IPS-NIHi7 (cell line): ENCODE data around the gene C1orf74.
A peak's percentile ranks its signal among the peaks of the same experiment; 100 is the strongest.
"Not testable (repeated sequence)": the region's sequence is repeated elsewhere in the genome, so short reads cannot be mapped to it uniquely, and the experiment has no call there.

Source experiments
- DNase-seq: peaks from one replicate; pipeline ENCODE4 v3.0.0; 2012; ENCODE audit warnings: mixed read lengths; ENCODE audit errors: extremely low spot score

Gene C1orf74

GRCh38 chr1:209805875-209806760 is 21.8 kb upstream of the C1orf74 start, which contains the start of gene IRF6:
TSS of gene IRF6 (minus strand) at chr1:209806142. CDS start at chr1:209801413, 4,729 bp downstream.
- DNase-seq: peak; percentile 97

GRCh38 chr1:209805341-209805781 is 21.0 kb upstream of the C1orf74 start:
- peak; percentile 66 for DNase-seq

- DNase-seq: no peak
These were observed 19.2 kb upstream of the C1orf74 start for GRCh38 chr1:209803568-209803967.

GRCh38 chr1:209802780-209803152 is 18.4 kb upstream of the C1orf74 start:
- DNase-seq: no peak

GRCh38 chr1:209802117-209802779 is 17.9 kb upstream of the C1orf74 start:
- no peak for DNase-seq

GRCh38 chr1:209800984-209801834 is 16.9 kb upstream of the C1orf74 start:
- no peak for DNase-seq

- peak; percentile 25 for DNase-seq
These were observed 13.8 kb upstream of the C1orf74 start for GRCh38 chr1:209797978-209798639.

- DNase-seq: not testable (repeated sequence)
These were observed 9.4 kb upstream of the C1orf74 start for GRCh38 chr1:209793711-209794110.

GRCh38 chr1:209791920-209792319 is 7.6 kb upstream of the C1orf74 start:
- DNase-seq: no peak

- DNase-seq: no peak
These were observed 6.2 kb upstream of the C1orf74 start for GRCh38 chr1:209790286-209791193.

- DNase-seq: no peak
These were observed 4.9 kb upstream of the C1orf74 start for GRCh38 chr1:209789245-209789644.

- no peak for DNase-seq
These were observed 3.2 kb upstream of the C1orf74 start for GRCh38 chr1:209787551-209787950.

GRCh38 chr1:209786146-209786545 is 1.8 kb upstream of the C1orf74 start:
- no peak for DNase-seq

GRCh38 chr1:209785592-209785991 is 1.2 kb upstream of the C1orf74 start:
- no peak for DNase-seq

- no peak for DNase-seq
These were observed 973 bp downstream of the C1orf74 start for GRCh38 chr1:209783386-209783785.

GRCh38 chr1:209780268-209780667 is 4.1 kb downstream of the C1orf74 start:
- no peak for DNase-seq

GRCh38 chr1:209778102-209778501 is 6.3 kb downstream of the C1orf74 start:
- DNase-seq: no peak

GRCh38 chr1:209777587-209777986 is 6.8 kb downstream of the C1orf74 start:
- DNase-seq: no peak

- DNase-seq: no peak
These were observed 8.7 kb downstream of the C1orf74 start for GRCh38 chr1:209775678-209776077.

- no peak for DNase-seq
These were observed 9.8 kb downstream of the C1orf74 start for GRCh38 chr1:209774592-209774991.
